Neutrophil (primary cell): ENCODE data around the gene PLEK2.
"Not testable (repeated sequence)": the region's sequence is repeated elsewhere in the genome, so short reads cannot be mapped to it uniquely, and the experiment has no call there.

ENCODE experiments used
- H3K27ac ChIP-seq: fragments of 200-600 bp; sonication (generic); 2 replicates; pipeline ENCODE4 v1.5.1; 2016; ENCODE audit warnings: mild to moderate bottlenecking, moderate library complexity
- H3K27me3 ChIP-seq: fragments of 200-600 bp; sonication (generic); 2 replicates; pipeline ENCODE4 v1.6.0; 2016; ENCODE audit warnings: mild to moderate bottlenecking
- H3K36me3 ChIP-seq: fragments of 200-600 bp; sonication (generic); 2 replicates; pipeline ENCODE4 v1.5.1; 2017
- H3K4me1 ChIP-seq, 2 experiments: fragments of 200-600 bp in 1 of 2; sonication (generic) in 1 of 2; 1 replicate in 1 of 2; 2 replicates in 1 of 2; pipeline versions ENCODE4 v1.5.1 to v1.6.1; 2013 to 2016; ENCODE audit warnings: low read depth in 1 of 2, low read length in 1 of 2, mild to moderate bottlenecking in 1 of 2, moderate library complexity in 1 of 2; ENCODE audit not compliant: control insufficient read depth in 1 of 2, insufficient read depth in 1 of 2
- H3K4me3 ChIP-seq, 2 experiments: fragments of 200-600 bp in 1 of 2; sonication (generic) in 1 of 2; 1 replicate in 1 of 2; 2 replicates in 1 of 2; pipeline ENCODE4 v1.5.1; 2013 to 2016; ENCODE audit warnings: low read depth in 1 of 2, low read length in 1 of 2, mild to moderate bottlenecking in 1 of 2, moderate library complexity in 1 of 2
- H3K9me3 ChIP-seq: fragments of 200-600 bp; sonication (generic); 2 replicates; pipeline ENCODE4 v1.5.1; 2016
- TF ChIP-seq, protein P1 (sequence below): fragments of 200-600 bp; sonication (generic); IDR thresholded peaks from 2 replicates; pipeline ENCODE4 v1.5.1; 2016; ENCODE audit warnings: antibody characterized with exemption

PLEK2 gene

DNA sequence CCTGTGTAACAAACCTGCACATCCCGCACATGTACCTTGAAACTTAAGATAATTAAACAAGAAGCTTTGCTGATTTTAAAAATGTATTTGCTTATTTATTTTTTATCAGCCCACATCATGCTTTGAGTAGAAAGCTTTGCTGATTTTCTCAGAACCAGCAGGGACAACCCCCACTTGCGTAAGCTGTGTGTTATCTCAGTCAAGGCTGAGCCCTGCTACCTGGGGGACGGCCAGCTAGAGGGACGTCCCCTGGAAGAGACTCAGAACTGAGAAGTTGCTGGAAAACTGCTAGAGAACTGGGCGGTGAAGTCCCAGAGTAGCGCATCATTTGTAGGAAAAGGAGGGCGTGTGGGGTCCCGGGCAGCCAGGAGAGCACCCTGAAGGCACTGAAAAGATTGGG is 4.1 kb upstream of the PLEK2 start:
- Histone ChIP-seq H3K4me3 (no peak overlapping the region), H3K4me1 (peaks cover 0 to 9% of the 10 kb centered on the region in 2 experiments), H3K36me3 (no peaks in the 10 kb centered on the region), H3K9me3 (no peaks in the 10 kb centered on the region), H3K27me3 (peaks cover 41% of the 10 kb centered on the region), H3K27ac (no peak overlapping the region)
- TF ChIP-seq, protein P1, sequence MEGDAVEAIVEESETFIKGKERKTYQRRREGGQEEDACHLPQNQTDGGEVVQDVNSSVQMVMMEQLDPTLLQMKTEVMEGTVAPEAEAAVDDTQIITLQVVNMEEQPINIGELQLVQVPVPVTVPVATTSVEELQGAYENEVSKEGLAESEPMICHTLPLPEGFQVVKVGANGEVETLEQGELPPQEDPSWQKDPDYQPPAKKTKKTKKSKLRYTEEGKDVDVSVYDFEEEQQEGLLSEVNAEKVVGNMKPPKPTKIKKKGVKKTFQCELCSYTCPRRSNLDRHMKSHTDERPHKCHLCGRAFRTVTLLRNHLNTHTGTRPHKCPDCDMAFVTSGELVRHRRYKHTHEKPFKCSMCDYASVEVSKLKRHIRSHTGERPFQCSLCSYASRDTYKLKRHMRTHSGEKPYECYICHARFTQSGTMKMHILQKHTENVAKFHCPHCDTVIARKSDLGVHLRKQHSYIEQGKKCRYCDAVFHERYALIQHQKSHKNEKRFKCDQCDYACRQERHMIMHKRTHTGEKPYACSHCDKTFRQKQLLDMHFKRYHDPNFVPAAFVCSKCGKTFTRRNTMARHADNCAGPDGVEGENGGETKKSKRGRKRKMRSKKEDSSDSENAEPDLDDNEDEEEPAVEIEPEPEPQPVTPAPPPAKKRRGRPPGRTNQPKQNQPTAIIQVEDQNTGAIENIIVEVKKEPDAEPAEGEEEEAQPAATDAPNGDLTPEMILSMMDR = no peak

DNA sequence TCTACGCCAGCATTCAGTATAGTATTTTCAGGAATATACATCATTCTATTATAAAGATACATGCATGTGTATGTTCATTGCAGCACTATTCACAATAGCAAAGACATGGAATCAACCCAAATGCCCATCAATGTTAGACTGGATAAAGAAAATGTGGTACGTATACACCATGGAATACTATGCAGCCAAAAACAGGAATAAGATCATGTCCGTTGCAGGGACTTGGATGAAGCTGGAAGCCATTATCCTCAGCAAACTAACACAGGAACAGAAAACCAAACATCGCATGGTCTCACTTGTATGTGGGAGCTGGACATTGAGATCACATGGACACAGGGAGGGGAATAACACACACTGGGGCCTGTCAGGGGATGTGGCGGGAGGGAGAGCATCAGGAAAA is 3.6 kb upstream of the PLEK2 start:
- H3K9me3 ChIP-seq, H3K27ac ChIP-seq, H3K4me3 ChIP-seq, H3K36me3 ChIP-seq, H3K4me1 ChIP-seq: not testable (repeated sequence)
- peaks cover 46% of the 10 kb centered on the region for H3K27me3 ChIP-seq

DNA sequence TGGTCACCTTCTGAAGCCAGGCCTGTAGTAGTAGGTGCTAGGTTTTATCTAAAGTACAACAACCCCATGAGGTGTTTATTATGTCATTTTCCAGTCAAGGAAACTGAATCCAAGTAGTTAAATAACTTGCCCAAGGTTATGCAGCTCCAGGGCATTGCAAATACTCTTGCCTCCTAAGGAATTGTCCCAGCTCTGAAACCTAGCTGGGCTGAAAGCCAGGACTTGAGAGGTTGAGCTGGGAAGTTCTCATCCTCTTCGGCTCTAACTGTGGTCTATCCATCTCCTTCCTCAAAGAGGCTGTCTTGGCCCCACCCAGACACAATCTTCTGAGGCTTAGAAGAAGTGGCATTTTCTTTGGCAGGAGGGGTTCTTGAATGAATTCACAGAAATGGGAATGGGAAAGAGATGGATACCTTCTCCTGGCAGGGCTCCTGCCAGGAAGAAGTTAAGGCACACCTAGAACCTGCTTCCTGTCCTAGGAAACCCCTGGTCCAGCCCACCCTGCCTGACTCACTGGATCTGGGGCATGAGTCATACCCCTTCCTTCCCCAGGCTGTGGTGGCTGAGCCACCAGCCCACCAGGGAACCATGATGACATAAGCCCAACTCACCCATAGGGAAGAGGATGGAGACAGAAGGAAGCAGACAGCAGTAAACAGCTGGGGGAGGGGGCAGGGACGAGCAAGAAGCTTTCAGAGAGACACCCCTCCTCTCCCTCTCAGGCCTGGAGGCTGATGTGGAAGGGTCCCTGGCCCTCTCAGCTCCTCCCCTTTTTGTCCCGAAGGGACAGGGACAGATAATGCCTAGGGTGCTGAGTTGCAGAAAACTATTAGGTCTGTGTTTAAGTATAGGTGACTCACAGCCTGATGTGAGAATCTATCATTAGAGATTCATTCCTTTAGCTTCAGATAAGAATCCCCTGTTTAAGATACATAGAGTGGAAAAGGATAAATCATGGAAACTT is 2.1 kb upstream of the PLEK2 start:
- Histone ChIP-seq H3K4me3 (no peak overlapping the region), H3K36me3 (no peaks in the 10 kb centered on the region), H3K9me3 (no peaks in the 10 kb centered on the region), H3K27me3 (peaks cover 49% of the 10 kb centered on the region), H3K27ac (no peak overlapping the region), H3K4me1 (peaks cover 0 to 9% of the 10 kb centered on the region in 2 experiments)
- TF ChIP-seq, protein P1 = no peak

DNA sequence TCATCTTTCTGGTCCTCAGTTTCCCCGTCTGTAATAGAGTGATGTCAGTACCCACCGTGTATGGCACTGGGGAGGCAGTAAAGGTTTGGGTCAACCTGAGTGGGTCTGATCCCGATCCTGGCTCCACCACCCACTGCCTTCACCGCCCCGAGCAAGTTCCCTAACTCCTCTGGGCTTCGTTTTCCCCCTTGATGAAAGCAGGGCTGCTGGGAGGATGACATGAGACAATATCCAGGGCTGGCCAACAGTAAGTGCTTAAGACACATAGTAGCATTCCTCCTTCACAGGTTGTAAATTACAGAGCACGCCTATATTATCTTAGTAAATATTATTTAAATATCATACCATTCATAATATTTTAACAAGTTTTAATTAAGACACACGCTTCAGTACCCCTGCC is 595 bp downstream of the PLEK2 start:
- peaks cover 0 to 9% of the 10 kb centered on the region in 2 experiments for H3K4me1 ChIP-seq
- H3K36me3 ChIP-seq = no peaks in the 10 kb centered on the region
- H3K9me3 ChIP-seq = no peaks in the 10 kb centered on the region
- no peak overlapping the region for H3K4me3 ChIP-seq
- H3K27ac ChIP-seq = no peak overlapping the region
- TF ChIP-seq, protein P1 = no peak
- H3K27me3 ChIP-seq = peaks cover 49% of the 10 kb centered on the region

DNA sequence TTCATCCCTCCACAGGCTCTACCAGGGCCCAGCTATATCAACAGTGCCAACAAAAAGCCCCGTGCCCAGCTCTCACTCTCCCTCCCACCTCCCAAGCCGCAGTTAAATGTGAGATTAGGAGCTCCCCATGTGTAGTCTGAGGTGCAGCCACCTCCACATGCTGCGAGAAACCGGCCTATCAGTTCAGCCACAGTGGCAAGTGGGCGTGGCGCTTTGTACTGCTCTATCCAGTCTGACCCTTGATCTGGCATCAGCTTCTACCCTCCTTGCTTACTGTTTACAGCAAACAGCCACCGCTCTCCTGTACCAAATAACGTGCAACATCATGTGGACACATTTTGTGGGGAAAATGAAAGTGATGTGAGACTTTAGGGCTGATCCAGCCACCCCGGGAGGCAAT is 1.7 kb downstream of the PLEK2 start:
- no peak overlapping the region for H3K27ac ChIP-seq
- H3K27me3 ChIP-seq = peaks cover 49% of the 10 kb centered on the region
- H3K9me3 ChIP-seq = no peaks in the 10 kb centered on the region
- no peak overlapping the region for H3K4me3 ChIP-seq
- peaks cover 0 to 9% of the 10 kb centered on the region in 2 experiments for H3K4me1 ChIP-seq
- H3K36me3 ChIP-seq = no peaks in the 10 kb centered on the region
- TF ChIP-seq, protein P1 = no peak

DNA sequence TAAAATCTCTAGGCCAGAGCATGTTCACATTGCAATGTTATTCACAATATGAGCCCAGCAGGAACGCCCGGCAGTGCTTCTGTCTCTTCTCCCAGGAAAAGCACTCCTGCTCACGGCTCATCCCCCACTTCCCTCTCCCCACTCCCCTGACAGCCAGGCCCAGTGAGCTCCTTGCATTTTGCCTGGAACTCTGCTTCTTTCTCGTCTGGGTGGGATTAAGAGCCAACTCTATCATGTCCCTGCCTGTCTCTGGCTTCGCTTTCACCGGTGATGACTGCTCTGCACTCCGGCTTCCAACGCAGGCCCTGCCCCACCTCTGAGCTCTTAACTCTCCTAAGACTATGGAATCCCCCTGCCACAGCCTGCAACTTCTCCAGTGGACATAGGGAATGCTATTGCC is 2.5 kb downstream of the PLEK2 start:
- Histone ChIP-seq H3K36me3 (no peaks in the 10 kb centered on the region), H3K4me3 (no peak overlapping the region)
- TF ChIP-seq, protein P1 = no peak

DNA sequence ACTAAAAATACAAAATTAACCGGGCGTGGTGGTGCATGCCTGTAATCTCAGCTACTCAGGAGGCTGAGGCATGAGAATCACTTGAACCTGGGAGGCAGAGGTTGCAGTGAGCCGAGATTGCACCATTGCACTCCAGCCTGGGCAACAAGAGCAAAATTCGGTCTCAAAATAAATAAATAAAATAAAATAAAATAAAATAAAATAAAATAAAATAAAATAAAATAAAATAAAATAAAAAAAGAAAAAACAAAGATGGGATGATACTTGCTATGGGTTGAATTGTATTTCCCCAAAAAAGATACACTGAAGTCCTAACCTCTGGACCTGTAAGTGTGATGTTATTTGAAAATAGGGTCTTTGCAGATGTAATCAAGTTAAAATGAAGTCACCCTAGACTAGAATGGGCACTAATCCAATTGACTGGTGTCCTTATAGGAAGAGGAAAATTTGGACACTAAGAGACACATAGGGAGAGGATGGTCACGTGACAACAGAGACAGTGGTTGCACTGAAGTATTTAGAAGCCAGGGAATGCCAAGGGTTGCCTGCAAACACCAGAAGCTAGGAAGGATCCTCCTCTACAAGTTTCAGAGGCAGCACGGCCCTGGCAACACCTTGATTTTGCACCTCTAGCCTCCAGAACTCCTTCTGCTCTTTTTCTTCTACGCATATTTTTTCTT is 3.7 kb downstream of the PLEK2 start:
- not testable (repeated sequence) for H3K9me3 ChIP-seq, H3K4me1 ChIP-seq, H3K4me3 ChIP-seq, H3K27ac ChIP-seq, H3K36me3 ChIP-seq
- H3K27me3 ChIP-seq = peaks cover 35% of the 10 kb centered on the region

More for the DNA sequence above, 2.5 kb downstream of the PLEK2 start:
- H3K27me3 ChIP-seq = peaks cover 42% of the 10 kb centered on the region
- no peaks in the 10 kb centered on the region for H3K9me3 ChIP-seq
- H3K27ac ChIP-seq = no peak overlapping the region
- peaks cover 0 to 9% of the 10 kb centered on the region in 2 experiments for H3K4me1 ChIP-seq
